ENCODE data around the gene CEACAM6.
A peak's percentile ranks its signal among the peaks of the same experiment; 100 is the strongest.

The CEACAM6 gene

DNA sequence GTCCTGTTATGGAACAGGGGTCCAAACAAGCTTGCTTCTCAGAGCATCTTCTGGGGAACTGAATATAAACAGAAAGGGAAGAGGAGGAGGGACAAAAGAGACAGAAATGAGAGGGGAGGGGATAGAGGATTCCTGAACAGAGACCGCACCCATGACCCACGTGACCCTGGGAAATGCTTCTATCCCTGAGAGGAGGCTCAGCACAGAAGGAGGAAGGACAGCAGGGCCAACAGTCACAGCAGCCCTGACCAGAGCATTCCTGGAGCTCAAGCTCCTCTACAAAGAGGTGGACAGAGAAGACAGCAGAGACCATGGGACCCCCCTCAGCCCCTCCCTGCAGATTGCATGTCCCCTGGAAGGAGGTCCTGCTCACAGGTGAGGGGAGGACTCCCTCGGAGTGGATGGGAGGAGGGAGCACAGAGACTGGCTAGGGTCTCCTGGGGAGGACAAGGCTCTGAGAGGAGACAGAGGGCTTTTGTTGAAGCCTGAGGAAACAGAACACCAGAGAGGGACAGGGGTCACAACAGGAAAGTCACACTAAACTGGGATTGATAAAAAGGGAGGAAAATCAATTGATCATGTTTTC lies at the start of gene CEACAM6:
Gene CEACAM6, plus strand, starts transcription at position 203 of the 586 bp plus-strand sequence. Its CDS starts 109 bp downstream, at position 312.
- Histone ChIP-seq H4K20me1 (ENCODE audit: insufficient read depth, low read length) (no peaks in the 10 kb centered on the region), H2AFZ (ENCODE audit: low read length) (no peak within 1 kb of the TSS), H3K36me3 (ENCODE audit: insufficient read depth, low read length) (no peaks in the 10 kb centered on the region), H3K9me3 (ENCODE audit: low read length) (no peaks in the 10 kb centered on the region), H3K4me2 (ENCODE audit: low read length) (no peak within 1 kb of the TSS), H3K4me3 (ENCODE audit: low read depth, low read length, poor library complexity, severe bottlenecking) (no peak within 1 kb of the TSS), H3K27ac (ENCODE audit: low read depth, low read length, poor library complexity, severe bottlenecking) (no peak within 1 kb of the TSS), H3F3A (ENCODE audit: insufficient read depth, low read length) (no peaks in the 10 kb centered on the region), H3K4me1 (ENCODE audit: insufficient read depth, low read length, severe bottlenecking) (no peaks in the 10 kb centered on the region), H3K9me2 (ENCODE audit: low read depth, low read length) (no peaks in the 10 kb centered on the region), H3K27me3 (ENCODE audit: insufficient read depth, low read length) (0 out of 2 replicates have a peak, but pooled peaks cover 6% of the 10 kb centered on the region), H3K79me2 (ENCODE audit: insufficient read depth, low read length) (no peaks in the 10 kb centered on the region), H3K9ac (ENCODE audit: low read length) (no peak within 1 kb of the TSS)
- no peak for TF ChIP-seq EZH2 (IDR thresholded peaks at IDR 0.05; ENCODE audit: borderline replicate concordance, low read length)
- no peak for TF ChIP-seq CTCF (IDR thresholded peaks at IDR 0.05; ENCODE audit: low read length)

GRCh38 chr19:41706741-41707501 lies 48.4 kb upstream of the CEACAM6 start:
- no peaks in the 10 kb centered on the region for H3K9me2 ChIP-seq (ENCODE audit: low read depth, low read length)
- H3K9me3 ChIP-seq (ENCODE audit: low read length), result no peaks in the 10 kb centered on the region
- TF ChIP-seq EZH2 (IDR thresholded peaks at IDR 0.05; ENCODE audit: borderline replicate concordance, low read length) (no peak), CTCF (IDR thresholded peaks at IDR 0.05; ENCODE audit: low read length) (peak; percentile 100)
- H3K79me2 ChIP-seq (ENCODE audit: insufficient read depth, low read length), result no peaks in the 10 kb centered on the region
- no peaks in the 10 kb centered on the region for H3K4me1 ChIP-seq (ENCODE audit: insufficient read depth, low read length, severe bottlenecking)
- H3F3A ChIP-seq (ENCODE audit: insufficient read depth, low read length), result no peaks in the 10 kb centered on the region
- no peaks in the 10 kb centered on the region for H3K36me3 ChIP-seq (ENCODE audit: insufficient read depth, low read length)
- H3K4me3 ChIP-seq (ENCODE audit: low read depth, low read length, poor library complexity, severe bottlenecking), result peak overlapping the region; percentile 34
- H3K27ac ChIP-seq (ENCODE audit: low read depth, low read length, poor library complexity, severe bottlenecking), result no peak overlapping the region
- peak overlapping the region; percentile 54 for H3K4me2 ChIP-seq (ENCODE audit: low read length)
- H3K27me3 ChIP-seq (ENCODE audit: insufficient read depth, low read length), result no peaks in the 10 kb centered on the region; the same call in 1 of the 2 replicates
- no peaks in the 10 kb centered on the region for H4K20me1 ChIP-seq (ENCODE audit: insufficient read depth, low read length)
- H2AFZ ChIP-seq (ENCODE audit: low read length), result no peak overlapping the region
- no peak overlapping the region for H3K9ac ChIP-seq (ENCODE audit: low read length)

DNA sequence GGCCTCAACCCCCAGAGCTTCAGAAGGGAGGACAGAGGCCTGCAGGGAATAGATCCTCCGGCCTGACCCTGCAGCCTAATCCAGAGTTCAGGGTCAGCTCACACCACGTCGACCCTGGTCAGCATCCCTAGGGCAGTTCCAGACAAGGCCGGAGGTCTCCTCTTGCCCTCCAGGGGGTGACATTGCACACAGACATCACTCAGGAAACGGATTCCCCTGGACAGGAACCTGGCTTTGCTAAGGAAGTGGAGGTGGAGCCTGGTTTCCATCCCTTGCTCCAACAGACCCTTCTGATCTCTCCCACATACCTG lies 47.9 kb upstream of the CEACAM6 start:
- no peak overlapping the region for H3K9ac ChIP-seq (ENCODE audit: low read length)
- H3K79me2 ChIP-seq (ENCODE audit: insufficient read depth, low read length), result no peaks in the 10 kb centered on the region
- H2AFZ ChIP-seq (ENCODE audit: low read length), result no peak overlapping the region
- H3K9me2 ChIP-seq (ENCODE audit: low read depth, low read length), result no peaks in the 10 kb centered on the region
- H3K4me2 ChIP-seq (ENCODE audit: low read length), result no peak overlapping the region
- H3F3A ChIP-seq (ENCODE audit: insufficient read depth, low read length), result no peaks in the 10 kb centered on the region
- TF ChIP-seq CTCF (IDR thresholded peaks at IDR 0.05; ENCODE audit: low read length) (no peak), EZH2 (IDR thresholded peaks at IDR 0.05; ENCODE audit: borderline replicate concordance, low read length) (no peak)
- H3K4me3 ChIP-seq (ENCODE audit: low read depth, low read length, poor library complexity, severe bottlenecking), result no peak overlapping the region
- H3K27me3 ChIP-seq (ENCODE audit: insufficient read depth, low read length), result no peaks in the 10 kb centered on the region; the same call in 1 of the 2 replicates
- no peaks in the 10 kb centered on the region for H3K4me1 ChIP-seq (ENCODE audit: insufficient read depth, low read length, severe bottlenecking)
- no peaks in the 10 kb centered on the region for H3K36me3 ChIP-seq (ENCODE audit: insufficient read depth, low read length)
- no peaks in the 10 kb centered on the region for H3K9me3 ChIP-seq (ENCODE audit: low read length)
- H3K27ac ChIP-seq (ENCODE audit: low read depth, low read length, poor library complexity, severe bottlenecking), result no peak overlapping the region
- H4K20me1 ChIP-seq (ENCODE audit: insufficient read depth, low read length), result no peaks in the 10 kb centered on the region
